T-helper 2 cell treated with Interferon-gamma antibody and Interleukin-4, amounts not matched to agents 5 μg/mL and 100 μg/mL, for 36 hours (primary cell): Measurements from ENCODE around the gene NIT2.
A peak's percentile ranks its signal among the peaks of the same experiment; 100 is the strongest.

Source experiments
- DNase-seq: peaks from one replicate; pipeline ENCODE4 v3.0.0; 2021; ENCODE audit warnings: low spot score
- H3K27ac Mint-ChIP-seq: one replicate; pipeline ENCODE4 v1.8.0; 2021; ENCODE audit warnings: mild to moderate bottlenecking, mixed read lengths
- H3K27me3 Mint-ChIP-seq: one replicate; pipeline ENCODE4 v1.8.0; 2021; ENCODE audit warnings: low read depth, mixed read lengths
- H3K36me3 Mint-ChIP-seq: one replicate; pipeline ENCODE4 v1.8.0; 2021; ENCODE audit warnings: low read depth, mixed read lengths
- H3K4me1 Mint-ChIP-seq: one replicate; pipeline ENCODE4 v1.8.0; 2021; ENCODE audit warnings: low read depth, mixed read lengths
- H3K4me3 Mint-ChIP-seq: one replicate; pipeline ENCODE4 v1.8.0; 2022; ENCODE audit warnings: mild to moderate bottlenecking, moderate library complexity, mixed read lengths
- H3K9me3 Mint-ChIP-seq: one replicate; pipeline ENCODE4 v1.8.0; 2021; ENCODE audit warnings: mixed read lengths

The NIT2 gene

DNA sequence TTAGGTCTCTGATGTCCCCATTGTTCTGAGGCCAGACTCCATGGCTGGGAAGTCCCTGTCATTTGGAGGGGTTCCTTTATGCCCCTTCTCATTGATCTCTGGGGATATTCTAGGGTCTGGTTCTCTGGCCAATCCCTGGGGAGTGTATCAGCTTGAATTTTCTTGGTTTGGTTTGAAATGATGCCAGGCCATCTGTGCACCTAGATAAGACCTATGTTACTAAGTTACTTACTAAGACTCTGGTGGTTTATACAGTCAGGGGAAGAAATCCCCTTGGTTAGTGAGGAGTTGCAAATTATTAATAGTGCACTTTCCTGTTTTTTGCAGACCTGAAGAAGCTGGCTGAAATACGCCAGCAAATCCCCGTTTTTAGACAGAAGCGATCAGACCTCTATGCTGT lies 20.3 kb downstream of the NIT2 start:
- Mint-ChIP-seq H3K27ac (no peak overlapping the region), H3K9me3 (no peaks in the 10 kb centered on the region), H3K27me3 (no peaks in the 10 kb centered on the region), H3K4me3 (no peak overlapping the region), H3K36me3 (peaks cover 63% of the 10 kb centered on the region), H3K4me1 (no peaks in the 10 kb centered on the region)
- DNase-seq: no peak

GRCh38 chr3:100358413-100358812 lies 23.9 kb downstream of the NIT2 start:
- H3K27ac Mint-ChIP-seq: no peak overlapping the region
- DNase-seq: no peak
- H3K4me3 Mint-ChIP-seq: no peak overlapping the region
- no peaks in the 10 kb centered on the region for H3K27me3 Mint-ChIP-seq
- peaks cover 4% of the 10 kb centered on the region for H3K9me3 Mint-ChIP-seq
- H3K4me1 Mint-ChIP-seq: no peaks in the 10 kb centered on the region
- H3K36me3 Mint-ChIP-seq: peaks cover 55% of the 10 kb centered on the region

DNA sequence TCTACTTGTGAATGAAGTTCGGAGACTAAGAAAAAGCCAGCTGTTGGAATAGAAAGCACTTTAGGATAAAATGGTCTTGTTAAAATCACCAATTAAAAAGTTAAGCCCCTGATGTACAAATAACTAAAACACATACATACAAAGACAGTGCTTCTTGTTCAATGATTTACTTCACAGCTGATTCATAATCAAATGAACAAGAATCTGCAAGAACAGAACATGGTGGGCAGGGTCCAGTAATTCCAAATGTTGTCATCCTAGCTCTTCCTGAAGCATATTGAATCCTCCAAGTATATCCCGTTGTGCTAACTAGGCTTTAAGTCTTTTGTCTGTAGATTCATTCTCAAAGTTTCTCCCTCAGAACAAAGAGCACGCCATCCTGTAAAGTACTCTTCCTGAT lies 24.5 kb downstream of the NIT2 start:
- Mint-ChIP-seq H3K27me3 (no peaks in the 10 kb centered on the region), H3K4me3 (no peak overlapping the region), H3K36me3 (peaks cover 58% of the 10 kb centered on the region), H3K27ac (no peak overlapping the region), H3K9me3 (peaks cover 4% of the 10 kb centered on the region), H3K4me1 (no peaks in the 10 kb centered on the region)
- no peak for DNase-seq

- peaks cover 58% of the 10 kb centered on the region for H3K36me3 Mint-ChIP-seq
- H3K4me3 Mint-ChIP-seq: no peak overlapping the region
- H3K27ac Mint-ChIP-seq: no peak overlapping the region
- H3K9me3 Mint-ChIP-seq: peaks cover 4% of the 10 kb centered on the region
- no peaks in the 10 kb centered on the region for H3K4me1 Mint-ChIP-seq
- DNase-seq: no peak
- no peaks in the 10 kb centered on the region for H3K27me3 Mint-ChIP-seq
Measured at GRCh38 chr3:100360757-100361496, 26.4 kb downstream of the NIT2 start.

DNA sequence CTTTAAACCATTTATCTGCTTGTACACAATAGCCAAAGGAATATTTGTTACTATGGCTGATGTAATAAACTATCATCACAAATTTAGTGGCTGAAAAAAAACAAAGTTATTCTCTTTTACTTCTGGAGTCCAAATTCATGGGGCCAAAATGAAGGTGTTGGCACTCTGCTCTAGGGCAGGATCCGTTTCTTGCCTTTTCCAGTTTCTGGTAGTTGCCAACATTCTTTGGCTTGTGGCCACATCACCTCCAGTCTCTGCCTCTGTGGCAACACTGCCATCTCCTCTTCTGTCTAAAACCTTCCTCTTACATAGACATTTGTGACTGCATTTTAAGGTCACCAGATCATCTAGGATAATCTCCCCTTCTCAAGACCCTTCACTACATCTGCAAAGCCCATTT lies 27.3 kb downstream of the NIT2 start:
- H3K9me3 Mint-ChIP-seq: peaks cover 4% of the 10 kb centered on the region
- H3K27ac Mint-ChIP-seq: no peak overlapping the region
- H3K27me3 Mint-ChIP-seq: no peaks in the 10 kb centered on the region
- no peak for DNase-seq
- H3K4me3 Mint-ChIP-seq: no peak overlapping the region
- H3K4me1 Mint-ChIP-seq: no peaks in the 10 kb centered on the region
- peaks cover 59% of the 10 kb centered on the region for H3K36me3 Mint-ChIP-seq

DNA sequence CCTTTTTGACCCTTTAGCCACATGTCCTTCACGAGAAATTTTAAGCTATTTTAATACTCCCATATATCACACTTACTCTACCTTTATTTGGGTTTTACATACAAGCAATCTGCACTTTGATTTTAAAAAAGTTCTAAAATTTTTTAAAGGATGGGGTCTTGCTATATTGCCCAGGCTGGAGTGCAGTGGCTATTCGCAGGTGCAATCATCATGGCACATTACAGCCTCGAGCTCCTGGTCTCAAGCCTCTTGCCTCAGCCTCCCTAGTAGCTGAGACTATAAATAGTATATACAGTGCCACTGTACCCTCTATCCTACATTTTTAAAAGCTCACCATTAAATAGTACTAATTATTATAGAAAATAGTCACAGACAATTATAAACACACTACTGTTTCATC lies 29.9 kb downstream of the NIT2 start:
- H3K4me1 Mint-ChIP-seq: no peaks in the 10 kb centered on the region
- H3K27me3 Mint-ChIP-seq: no peaks in the 10 kb centered on the region
- H3K36me3 Mint-ChIP-seq: peaks cover 55% of the 10 kb centered on the region
- H3K27ac Mint-ChIP-seq: no peak overlapping the region
- DNase-seq: no peak
- H3K4me3 Mint-ChIP-seq: no peak overlapping the region
- H3K9me3 Mint-ChIP-seq: peaks cover 4% of the 10 kb centered on the region

- H3K4me3 Mint-ChIP-seq: no peak overlapping the region
- H3K4me1 Mint-ChIP-seq: no peaks in the 10 kb centered on the region
- H3K27me3 Mint-ChIP-seq: no peaks in the 10 kb centered on the region
- no peak for DNase-seq
- H3K9me3 Mint-ChIP-seq: peaks cover 4% of the 10 kb centered on the region
- H3K36me3 Mint-ChIP-seq: peaks cover 52% of the 10 kb centered on the region
- no peak overlapping the region for H3K27ac Mint-ChIP-seq
Measured at GRCh38 chr3:100366424-100366823, 31.9 kb downstream of the NIT2 start.

GRCh38 chr3:100368441-100368840 lies 33.9 kb downstream of the NIT2 start:
- H3K36me3 Mint-ChIP-seq: peaks cover 43% of the 10 kb centered on the region
- no peak overlapping the region for H3K27ac Mint-ChIP-seq
- H3K27me3 Mint-ChIP-seq: no peaks in the 10 kb centered on the region

GRCh38 chr3:100370756-100371155 lies 36.2 kb downstream of the NIT2 start:
- no peaks in the 10 kb centered on the region for H3K27me3 Mint-ChIP-seq
- H3K27ac Mint-ChIP-seq: no peak overlapping the region
- DNase-seq: no peak
- no peaks in the 10 kb centered on the region for H3K9me3 Mint-ChIP-seq
- H3K4me1 Mint-ChIP-seq: no peaks in the 10 kb centered on the region
- no peak overlapping the region for H3K4me3 Mint-ChIP-seq
- peaks cover 29% of the 10 kb centered on the region for H3K36me3 Mint-ChIP-seq

More at GRCh38 chr3:100368441-100368840, 33.9 kb downstream of the NIT2 start:
- no peak for DNase-seq
- Mint-ChIP-seq H3K9me3 (no peaks in the 10 kb centered on the region), H3K4me1 (no peaks in the 10 kb centered on the region), H3K4me3 (no peak overlapping the region)

DNA sequence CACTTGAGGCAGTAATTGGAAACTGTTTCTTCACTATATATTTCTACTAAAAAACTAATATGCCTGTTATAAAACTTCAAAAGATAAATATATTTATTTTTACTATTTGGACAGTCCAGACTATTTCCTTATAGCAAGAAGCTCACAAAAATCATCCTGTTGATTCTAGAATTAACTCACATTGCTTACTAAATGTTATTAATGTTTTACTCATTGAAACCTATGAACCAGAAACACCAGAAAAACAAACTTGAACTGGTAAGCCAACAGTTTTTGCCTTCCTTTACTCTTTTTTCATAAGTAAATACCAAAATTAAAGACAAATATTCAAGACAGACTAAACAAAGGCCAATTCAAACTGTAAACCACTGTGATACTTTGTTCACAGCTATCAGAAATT lies 40.0 kb downstream of the NIT2 start:
- Mint-ChIP-seq H3K4me3 (no peak overlapping the region), H3K27ac (no peak overlapping the region), H3K36me3 (peaks cover 38% of the 10 kb centered on the region), H3K4me1 (peaks cover 2% of the 10 kb centered on the region), H3K9me3 (no peaks in the 10 kb centered on the region), H3K27me3 (no peaks in the 10 kb centered on the region)
- DNase-seq: no peak

DNA sequence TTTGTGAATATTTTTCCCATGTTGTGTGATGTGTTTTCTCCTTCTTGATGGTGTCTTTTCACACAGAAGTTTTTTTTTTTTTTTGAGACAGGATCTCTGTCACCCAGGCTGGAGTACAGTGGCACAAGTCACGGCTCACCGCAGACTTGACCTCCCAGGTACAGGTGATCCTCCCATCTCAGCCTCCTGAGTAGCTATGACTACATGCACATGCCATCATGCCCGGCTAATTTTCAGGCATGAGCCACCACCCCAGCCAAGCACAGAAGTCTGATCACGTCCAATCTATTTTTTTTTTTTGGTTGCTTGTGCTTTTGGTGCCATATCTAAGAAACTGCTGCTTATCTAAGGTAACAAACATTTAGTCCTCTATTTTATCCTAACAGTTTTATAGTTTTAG lies 41.7 kb downstream of the NIT2 start:
- no peaks in the 10 kb centered on the region for H3K27me3 Mint-ChIP-seq
- H3K4me3 Mint-ChIP-seq: no peak overlapping the region
- H3K36me3 Mint-ChIP-seq: peaks cover 46% of the 10 kb centered on the region
- H3K27ac Mint-ChIP-seq: no peak overlapping the region
- no peak for DNase-seq
- peaks cover 3% of the 10 kb centered on the region for H3K4me1 Mint-ChIP-seq
- H3K9me3 Mint-ChIP-seq: no peaks in the 10 kb centered on the region

- Mint-ChIP-seq H3K36me3 (peaks cover 43% of the 10 kb centered on the region), H3K4me3 (no peak overlapping the region), H3K27ac (peak overlapping the region; percentile 3), H3K9me3 (peaks cover 15% of the 10 kb centered on the region), H3K4me1 (peaks cover 8% of the 10 kb centered on the region), H3K27me3 (no peaks in the 10 kb centered on the region)
- DNase-seq: no peak
Measured at GRCh38 chr3:100384733-100385525, 50.4 kb downstream of the NIT2 start.

GRCh38 chr3:100386437-100387074 lies 52.0 kb downstream of the NIT2 start:
- H3K36me3 Mint-ChIP-seq: peaks cover 36% of the 10 kb centered on the region

DNA sequence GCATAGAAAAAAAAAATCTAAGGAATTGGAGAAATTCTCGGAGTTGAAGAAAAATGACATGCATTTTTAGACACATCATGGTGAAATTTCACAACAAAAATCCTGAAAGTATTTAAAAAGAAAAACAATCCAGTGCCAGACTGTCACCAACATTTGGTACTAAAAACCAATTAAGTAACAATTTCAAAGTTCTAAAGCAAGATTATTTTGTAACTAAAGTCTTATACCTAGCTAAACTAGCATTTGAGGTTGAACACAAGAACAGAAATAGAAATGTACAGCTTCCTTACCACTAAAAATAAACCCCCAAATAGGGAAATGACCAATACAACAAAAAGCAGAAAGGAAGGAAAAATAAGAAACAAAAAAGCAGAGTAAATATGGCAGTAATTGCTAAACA lies 54.5 kb downstream of the NIT2 start:
- no peaks in the 10 kb centered on the region for H3K27me3 Mint-ChIP-seq
- DNase-seq: no peak
- H3K36me3 Mint-ChIP-seq: peaks cover 29% of the 10 kb centered on the region
- peaks cover 15% of the 10 kb centered on the region for H3K9me3 Mint-ChIP-seq
- no peak overlapping the region for H3K4me3 Mint-ChIP-seq
- H3K27ac Mint-ChIP-seq: no peak overlapping the region
- H3K4me1 Mint-ChIP-seq: peaks cover 11% of the 10 kb centered on the region

More at GRCh38 chr3:100386437-100387074, 52.0 kb downstream of the NIT2 start:
- no peak for DNase-seq
- Mint-ChIP-seq H3K9me3 (peaks cover 15% of the 10 kb centered on the region), H3K4me1 (peaks cover 6% of the 10 kb centered on the region), H3K27ac (no peak overlapping the region), H3K27me3 (no peaks in the 10 kb centered on the region), H3K4me3 (no peak overlapping the region)
